ENCODE measurements around the gene SLC25A19.

Gene SLC25A19

DNA sequence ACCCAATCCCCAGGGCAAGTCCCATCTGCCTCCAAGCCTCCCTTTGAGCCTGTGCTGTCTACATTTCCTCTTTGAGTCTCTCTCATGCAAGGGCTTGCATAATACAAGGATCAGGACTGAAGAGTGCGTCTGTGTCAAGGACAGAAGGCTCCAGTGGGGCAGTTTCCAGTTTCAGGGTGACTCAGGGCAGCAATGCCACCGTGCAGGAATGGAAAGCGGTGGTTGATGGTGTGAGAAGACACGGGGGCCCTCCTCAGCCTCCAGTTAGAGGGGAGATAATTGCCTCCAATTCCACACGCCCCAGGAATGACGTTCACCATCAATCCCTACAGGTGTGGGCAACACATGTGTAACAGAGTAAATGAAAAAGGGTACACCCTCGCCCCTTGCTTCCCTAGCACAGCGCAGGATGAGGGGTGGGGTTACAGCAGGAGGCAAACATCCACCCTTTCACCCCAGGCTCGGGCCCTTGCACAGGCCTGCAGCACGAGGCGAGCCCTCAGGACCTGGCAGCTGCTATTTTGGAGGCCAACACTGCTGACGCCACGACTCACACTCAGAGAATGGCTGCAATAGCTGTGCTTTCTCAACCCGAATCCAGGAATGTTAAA lies 24.8 kb upstream of the SLC25A19 start:
- Histone ChIP-seq H3K4me2 (peak overlapping the region in 9 of 11 experiments; percentile 11 to 96 (median 83); a peak in 17 of 22 replicates), H3K9me3 (replicated peaks in 1 of 11) (no peaks in the 10 kb centered on the region), H3K27ac (peak overlapping the region in 10 of 11 experiments; percentile 29 to 95 (median 80); a peak in 19 of 22 replicates), H3K27me3 (no peaks in the 10 kb centered on the region), H3K9ac (peak overlapping the region in 6 of 11 experiments; percentile 2 to 83 (median 72); a peak in 12 of 22 replicates), H3K4me1 (peaks cover 33 to 100% (median 84%) of the 10 kb centered on the region in 10 experiments), H3K36me3 (peaks cover 20 to 49% (median 28%) of the 10 kb centered on the region in 11 experiments), H3K4me3 (peak overlapping the region in 1 of 10 experiments; percentile 36; a peak in 1 of 20 replicates), H4K20me1 (peaks cover 0 to 31% (median 10%) of the 10 kb centered on the region in 11 experiments; a peak in 11 of 22 replicates)
- peak in 4 of 11 experiments; percentile 67 to 83 (median 74); a peak in 6 of 22 replicates for TF ChIP-seq Cebpa-rat (IDR thresholded peaks at IDR 0.05)

DNA sequence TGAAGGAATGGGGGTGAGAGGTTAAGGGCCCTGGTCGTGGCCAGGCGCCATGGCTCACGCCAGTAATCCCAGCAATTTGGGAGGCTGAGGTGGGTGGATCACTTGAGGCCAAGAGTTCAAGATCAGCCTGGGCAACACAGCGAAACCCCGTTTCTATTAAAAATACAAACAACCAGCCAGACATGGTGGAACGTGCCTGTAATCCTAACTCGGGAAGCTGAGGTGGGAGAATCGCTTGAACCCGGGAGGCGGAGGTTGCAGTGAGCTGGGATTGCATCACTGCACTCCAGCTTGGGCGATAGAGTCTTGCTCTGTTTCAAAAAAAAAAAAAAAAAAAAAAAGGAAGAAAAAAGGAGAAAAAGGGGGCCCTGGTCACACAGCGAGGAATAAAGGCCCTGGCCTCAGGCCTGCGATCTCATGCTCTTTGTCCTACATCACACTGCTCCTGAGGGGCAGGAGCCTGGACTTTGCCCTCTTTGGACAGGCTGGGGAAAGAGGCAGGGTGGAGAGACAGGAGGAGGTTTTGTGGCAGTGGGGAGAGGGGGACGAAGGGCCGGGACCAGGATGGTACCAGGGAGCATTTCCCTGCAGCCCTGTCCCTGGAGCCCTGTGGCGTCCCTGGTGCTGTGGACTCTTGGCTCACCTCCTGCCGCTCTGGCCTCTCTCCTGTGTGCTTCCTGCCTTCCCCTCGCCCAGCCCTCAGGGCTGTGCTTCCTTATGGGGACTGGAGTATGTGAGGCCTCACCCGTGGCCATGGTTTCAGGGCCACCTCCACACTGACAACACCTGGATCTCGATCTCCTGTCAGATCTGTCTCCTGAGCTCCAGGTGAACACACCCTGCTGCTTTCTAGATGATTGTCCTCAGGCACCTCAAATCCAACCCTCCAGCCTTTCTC lies 19.7 kb upstream of the SLC25A19 start:
- peak overlapping the region in 9 of 11 experiments; percentile 21 to 95 (median 83); a peak in 17 of 22 replicates for H3K4me2 ChIP-seq
- no peak; a peak in 1 of 22 replicates for TF ChIP-seq Cebpa-rat (IDR thresholded peaks at IDR 0.05)
- peak overlapping the region in 7 of 11 experiments; percentile 6 to 76 (median 59); a peak in 13 of 22 replicates for H3K9ac ChIP-seq
- H3K4me3 ChIP-seq: no peak overlapping the region
- peak overlapping the region; percentile 4 to 95 (median 74); a peak in 19 of 22 replicates for H3K27ac ChIP-seq
- H3K27me3 ChIP-seq: no peaks in the 10 kb centered on the region
- peaks cover 44 to 97% (median 70%) of the 10 kb centered on the region in 10 experiments for H3K4me1 ChIP-seq
- 0 out of 22 replicates have a peak, but pooled peaks cover 0 to 5% (median 0%) of the 10 kb centered on the region in 11 experiments for H4K20me1 ChIP-seq
- H3K36me3 ChIP-seq: peaks cover 0 to 14% (median 10%) of the 10 kb centered on the region in 11 experiments; a peak in 7 of 22 replicates
- no peaks in the 10 kb centered on the region for H3K9me3 ChIP-seq (replicated peaks in 1 of 11)

- no peak overlapping the region for H3K4me3 ChIP-seq
- peaks cover 40 to 97% (median 62%) of the 10 kb centered on the region in 10 experiments for H3K4me1 ChIP-seq
- no peaks in the 10 kb centered on the region for H3K27me3 ChIP-seq
- H3K27ac ChIP-seq: peak overlapping the region; percentile 8 to 95 (median 74); a peak in 17 of 22 replicates
- H3K36me3 ChIP-seq: peaks cover 0 to 23% (median 8%) of the 10 kb centered on the region in 11 experiments; a peak in 9 of 22 replicates
- H3K4me2 ChIP-seq: peak overlapping the region; percentile 1 to 95 (median 21); a peak in 15 of 22 replicates
- TF ChIP-seq Cebpa-rat (IDR thresholded peaks at IDR 0.05): no peak
- peak overlapping the region in 2 of 11 experiments; percentile 15 to 33; a peak in 3 of 22 replicates for H3K9ac ChIP-seq
- H3K9me3 ChIP-seq (replicated peaks in 1 of 11): no peaks in the 10 kb centered on the region
- H4K20me1 ChIP-seq: 0 out of 22 replicates have a peak, but pooled peaks cover 0 to 5% (median 0%) of the 10 kb centered on the region in 11 experiments
These were observed 18.9 kb upstream of the SLC25A19 start for GRCh38 chr17:75307957-75308731.

- Histone ChIP-seq H4K20me1 (no peaks in the 10 kb centered on the region), H3K27me3 (no peaks in the 10 kb centered on the region), H3K9me3 (replicated peaks in 1 of 11) (no peaks in the 10 kb centered on the region), H3K4me2 (peak overlapping the region in 5 of 11 experiments; percentile 55 to 92 (median 73); a peak in 10 of 22 replicates), H3K27ac (peak overlapping the region in 5 of 11 experiments; percentile 39 to 98 (median 61); a peak in 10 of 22 replicates), H3K4me1 (peaks cover 21 to 99% (median 44%) of the 10 kb centered on the region in 10 experiments), H3K9ac (peak overlapping the region in 3 of 11 experiments; percentile 11 to 33 (median 11); a peak in 3 of 22 replicates), H3K4me3 (no peak overlapping the region), H3K36me3 (peaks cover 0 to 31% (median 10%) of the 10 kb centered on the region in 11 experiments; a peak in 10 of 22 replicates)
- TF ChIP-seq Cebpa-rat (IDR thresholded peaks at IDR 0.05): no peak
These were observed 12.4 kb upstream of the SLC25A19 start for GRCh38 chr17:75301502-75302206.

- no peak for TF ChIP-seq Cebpa-rat (IDR thresholded peaks at IDR 0.05)
- H3K36me3 ChIP-seq: peaks cover 0 to 25% (median 7%) of the 10 kb centered on the region in 11 experiments; a peak in 10 of 22 replicates
- no peaks in the 10 kb centered on the region for H4K20me1 ChIP-seq
- H3K27me3 ChIP-seq: no peaks in the 10 kb centered on the region
- peak overlapping the region in 5 of 11 experiments; percentile 55 to 92 (median 73); a peak in 11 of 22 replicates for H3K4me2 ChIP-seq
- H3K9ac ChIP-seq: peak overlapping the region in 3 of 11 experiments; percentile 11 to 33 (median 11); a peak in 3 of 22 replicates
- peaks cover 27 to 99% (median 50%) of the 10 kb centered on the region in 10 experiments for H3K4me1 ChIP-seq
- no peaks in the 10 kb centered on the region for H3K9me3 ChIP-seq (replicated peaks in 1 of 11)
- H3K4me3 ChIP-seq: no peak overlapping the region
- peak overlapping the region in 6 of 11 experiments; percentile 18 to 98 (median 56); a peak in 10 of 22 replicates for H3K27ac ChIP-seq
These were observed 11.8 kb upstream of the SLC25A19 start for GRCh38 chr17:75301049-75301448.

GRCh38 chr17:75300280-75300679 lies 11.0 kb upstream of the SLC25A19 start:
- H3K9me3 ChIP-seq (replicated peaks in 1 of 11): no peaks in the 10 kb centered on the region
- no peak overlapping the region for H3K9ac ChIP-seq
- peak in 5 of 11 experiments; percentile 15 to 80 (median 27); a peak in 3 of 22 replicates for TF ChIP-seq Cebpa-rat (IDR thresholded peaks at IDR 0.05)
- no peaks in the 10 kb centered on the region for H3K27me3 ChIP-seq
- no peak overlapping the region for H3K4me3 ChIP-seq
- peak overlapping the region in 5 of 11 experiments; percentile 55 to 92 (median 73); a peak in 12 of 22 replicates for H3K4me2 ChIP-seq
- H3K27ac ChIP-seq: peak overlapping the region in 4 of 11 experiments; percentile 52 to 98 (median 66); a peak in 5 of 22 replicates
- no peaks in the 10 kb centered on the region for H4K20me1 ChIP-seq
- H3K4me1 ChIP-seq: peaks cover 35 to 98% (median 58%) of the 10 kb centered on the region in 10 experiments
- H3K36me3 ChIP-seq: peaks cover 0 to 20% (median 7%) of the 10 kb centered on the region in 11 experiments; a peak in 10 of 22 replicates

Data from BLaER1 treated with 17β-estradiol and CSF1 and Interleukin-3, amounts not matched to agents 10 nM and 100 nM (cell line).